Hematopoietic multipotent progenitor cell treated with erythropoietin and hydrocortisone succinate and interleukin-3 and kit ligand, for 6 days (in vitro differentiated cells): ENCODE results near the gene ADAM12.

Experiments used
- DNase-seq: peaks from one replicate; pipeline ENCODE4 v3.0.0-alpha.2; 2015

ADAM12 gene

DNA sequence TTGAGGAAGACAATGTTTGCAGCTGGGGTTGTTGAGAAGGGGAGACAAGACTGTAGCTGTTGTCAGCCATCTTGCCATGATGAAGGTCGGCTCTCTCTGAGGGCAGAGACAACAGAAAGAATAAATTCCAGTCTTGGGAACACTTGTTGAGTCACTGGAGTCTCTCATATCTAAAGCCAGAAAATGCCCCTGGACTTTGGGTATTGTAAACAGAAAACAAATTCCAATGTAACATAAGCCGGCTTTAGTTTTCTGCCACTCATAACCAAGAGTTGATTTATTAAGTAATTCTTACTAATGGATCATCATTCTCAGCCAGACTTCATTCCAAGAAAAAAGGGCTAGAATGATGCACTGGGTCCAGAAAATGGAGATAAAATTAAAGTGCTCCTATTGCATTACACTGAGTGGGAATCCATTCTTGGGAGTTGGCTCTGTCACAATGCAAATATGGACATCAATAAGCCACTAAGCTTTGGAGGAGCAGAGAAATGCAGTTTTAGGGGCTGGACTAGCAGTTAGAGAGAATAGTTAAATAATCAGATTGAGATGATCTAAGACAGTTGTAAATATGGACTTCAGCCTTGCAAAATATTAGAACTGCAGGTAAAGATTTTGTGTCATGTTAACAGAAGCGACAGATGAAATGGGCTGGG lies 78.9 kb downstream of the ADAM12 start:
- no peak for DNase-seq

DNA sequence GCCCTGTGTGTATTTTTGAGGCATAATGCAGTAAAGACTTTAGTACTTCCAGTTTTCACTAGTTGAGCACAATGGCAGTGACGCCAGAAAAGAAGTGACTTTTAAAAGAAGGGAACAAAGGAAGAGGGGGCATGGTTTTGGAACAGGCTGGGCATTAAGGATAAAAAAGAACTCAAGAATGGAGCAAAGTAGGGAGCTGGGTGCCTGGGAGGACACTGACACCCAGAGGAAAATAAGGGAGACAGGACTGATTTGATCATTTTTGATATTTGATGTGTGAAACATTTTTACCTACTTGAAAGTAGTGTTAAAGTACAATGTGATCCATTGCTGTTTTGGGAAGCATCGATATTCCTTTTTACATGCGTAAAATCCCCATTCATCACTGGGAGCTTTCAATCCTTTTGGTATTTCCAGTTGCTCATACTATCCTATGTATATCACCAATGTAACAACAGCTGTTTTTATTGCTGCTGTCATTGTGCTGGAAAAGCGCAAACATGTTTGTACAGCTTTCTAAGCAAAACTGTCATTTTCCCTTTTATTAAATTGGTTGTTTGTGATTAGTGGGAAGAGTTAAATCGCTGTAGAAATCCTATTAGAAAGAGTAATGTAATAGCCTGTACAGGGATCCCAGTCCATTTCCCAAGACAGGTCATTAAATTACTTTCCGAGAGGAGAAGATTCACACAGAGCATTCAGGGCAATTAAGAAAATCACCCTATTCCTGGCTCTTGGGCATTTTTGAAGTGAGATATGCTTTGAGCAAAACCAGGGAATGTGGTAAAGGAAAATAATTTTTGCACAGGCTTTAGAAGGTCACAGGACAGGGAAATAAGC lies 85.2 kb downstream of the ADAM12 start:
- DNase-seq, result no peak

DNA sequence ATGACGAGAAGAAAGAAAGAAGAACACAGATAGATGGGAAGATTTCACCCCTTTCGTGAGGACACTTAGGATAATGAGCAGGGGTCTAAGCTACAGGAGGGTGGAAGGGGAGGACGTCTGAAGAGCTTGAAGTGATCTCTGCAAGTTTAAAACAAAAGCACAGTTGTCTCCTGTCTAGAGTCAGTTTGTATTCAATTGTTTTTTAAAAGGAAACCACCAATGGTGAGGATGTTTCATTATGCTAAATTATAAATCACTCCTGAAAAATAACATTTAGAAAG lies 85.9 kb downstream of the ADAM12 start:
- no peak for DNase-seq

DNA sequence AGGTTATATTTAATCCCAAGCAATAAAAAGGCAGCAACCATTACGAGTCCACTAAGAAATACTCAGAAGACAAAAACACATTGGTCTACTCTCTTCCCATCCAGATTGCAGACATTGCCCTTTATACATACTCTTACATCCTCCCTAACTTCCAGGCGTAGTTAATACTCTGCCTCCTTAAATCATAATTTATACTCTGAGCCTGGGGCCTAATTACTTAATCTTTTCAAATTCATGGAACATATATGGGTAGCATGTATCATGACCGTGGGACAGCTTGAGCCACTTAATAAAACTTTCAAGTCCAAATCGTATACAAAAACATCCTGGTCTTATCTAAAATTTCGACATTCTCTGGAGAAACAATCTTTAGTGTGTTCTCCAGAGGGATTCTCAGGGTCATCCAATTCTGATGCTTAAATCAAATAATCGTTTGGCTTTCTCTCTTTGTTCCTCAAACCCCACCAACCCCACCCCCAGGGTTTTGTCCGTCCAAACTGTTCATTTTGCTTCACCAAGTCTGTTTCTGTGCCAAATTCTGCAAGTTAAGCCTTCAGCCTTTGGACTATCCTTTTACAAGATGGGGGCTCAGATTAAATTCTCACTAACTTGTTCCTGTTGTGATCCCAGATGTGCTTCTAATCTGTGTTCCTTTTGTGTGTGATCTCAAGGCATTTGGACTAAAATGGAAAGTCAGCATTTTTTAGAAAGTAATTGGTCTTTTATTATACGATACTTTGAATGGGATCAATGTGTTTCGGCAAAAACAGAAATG lies 86.4 kb downstream of the ADAM12 start:
- DNase-seq, result no peak

DNA sequence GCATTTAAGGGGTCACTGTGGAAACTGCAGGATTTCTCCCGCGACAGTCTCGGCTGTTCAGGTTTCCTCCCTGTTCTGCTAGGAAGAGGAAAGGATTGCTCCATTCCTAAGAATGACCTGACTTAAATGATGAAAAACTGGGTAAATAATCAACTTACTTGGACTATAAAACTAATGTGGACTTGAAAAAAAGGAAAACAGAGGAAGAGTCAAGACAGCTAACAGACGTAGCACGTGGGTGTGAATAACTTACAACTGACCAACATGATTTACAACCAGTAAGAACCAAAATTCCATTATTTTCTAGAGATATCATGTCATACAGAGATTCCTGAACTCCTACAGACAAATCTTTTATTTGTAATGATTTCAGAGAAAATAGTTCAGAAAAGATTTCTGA lies 93.8 kb downstream of the ADAM12 start:
- DNase-seq, result no peak

DNA sequence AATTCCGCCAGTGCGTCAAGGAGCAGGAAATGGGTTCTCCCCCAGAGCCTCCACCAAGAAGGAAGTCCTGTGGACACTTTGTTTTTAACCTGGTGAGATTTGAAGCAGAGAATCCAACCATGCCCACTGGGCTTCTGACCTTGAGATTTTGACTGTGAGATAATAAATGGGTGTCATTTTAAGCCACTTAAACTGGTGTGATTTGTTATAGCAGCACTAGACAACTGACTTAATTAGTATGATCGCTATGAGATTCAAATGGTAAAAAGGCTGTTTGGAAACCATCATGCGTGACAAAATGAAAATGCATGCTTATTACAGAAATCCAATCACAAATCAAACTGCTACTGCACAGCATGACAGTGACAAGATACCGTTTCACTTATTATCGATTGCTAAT lies 98.0 kb downstream of the ADAM12 start:
- no peak for DNase-seq

DNA sequence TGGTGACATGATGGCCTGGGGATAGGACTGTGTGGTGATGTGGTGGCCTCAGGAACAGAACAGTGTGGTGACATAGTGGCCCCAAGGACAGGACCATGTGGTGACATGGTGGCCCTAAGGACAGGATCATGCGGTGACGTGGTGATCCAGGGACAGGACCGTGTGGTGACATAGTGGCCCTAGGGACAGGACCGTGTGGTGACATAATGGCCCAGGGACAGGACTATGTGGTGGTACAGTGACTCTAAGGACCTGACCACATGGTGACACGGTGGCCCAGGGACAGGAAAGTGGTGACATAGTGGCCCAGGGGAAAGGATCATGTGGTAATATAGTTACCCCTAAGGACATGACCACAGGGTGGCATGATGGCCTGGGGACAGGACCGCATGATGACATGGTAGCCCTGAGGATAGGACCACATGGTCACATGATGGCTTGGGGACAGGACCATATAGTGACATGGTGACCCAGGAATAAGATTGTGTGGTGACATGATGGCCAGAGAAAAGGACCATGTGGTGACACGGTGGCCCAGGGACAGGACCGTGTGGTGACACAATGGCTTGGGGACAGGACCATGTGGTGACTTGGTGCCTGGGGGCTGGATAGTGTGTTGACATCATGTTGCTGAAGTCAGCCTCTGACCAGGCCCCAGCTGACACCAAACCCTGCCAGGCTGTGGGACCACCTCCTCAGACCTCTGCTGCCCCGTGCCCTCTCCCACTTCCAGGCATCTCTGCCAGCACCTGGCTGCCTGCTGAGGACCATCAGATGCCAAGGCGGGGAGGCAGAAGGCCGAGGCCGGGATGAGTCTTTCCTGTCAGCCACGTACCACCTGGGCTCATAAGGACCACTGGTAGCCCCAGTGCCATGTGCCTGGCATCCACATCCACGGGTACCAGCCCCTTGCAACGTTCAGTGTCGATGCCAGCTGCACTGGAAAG lies 99.5 kb downstream of the ADAM12 start:
- no peak for DNase-seq

DNA sequence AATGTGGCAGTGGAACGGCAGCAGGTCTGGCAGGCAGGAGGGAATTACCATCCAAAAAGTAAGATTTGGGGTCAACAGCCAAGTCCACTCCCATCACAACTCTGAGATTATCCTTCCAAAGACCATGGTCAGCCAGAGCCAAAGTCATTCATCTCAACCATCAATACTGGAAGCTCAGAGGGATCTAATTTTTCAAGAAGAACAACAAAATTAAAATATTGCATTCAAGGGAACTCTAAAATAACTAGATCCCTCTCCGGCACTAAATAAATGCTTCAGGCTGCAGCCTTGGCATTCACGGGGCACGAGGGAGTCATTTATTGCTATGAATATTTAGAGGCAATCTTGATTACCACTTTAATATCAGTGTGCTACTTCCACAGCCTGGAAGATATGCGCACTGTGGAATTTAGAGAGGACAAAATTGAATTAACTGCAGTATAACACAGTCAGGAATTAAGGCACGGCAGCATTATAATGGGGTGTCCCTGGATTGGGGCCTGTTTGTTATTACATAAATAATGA lies 102.0 kb downstream of the ADAM12 start:
- DNase-seq, result no peak

DNA sequence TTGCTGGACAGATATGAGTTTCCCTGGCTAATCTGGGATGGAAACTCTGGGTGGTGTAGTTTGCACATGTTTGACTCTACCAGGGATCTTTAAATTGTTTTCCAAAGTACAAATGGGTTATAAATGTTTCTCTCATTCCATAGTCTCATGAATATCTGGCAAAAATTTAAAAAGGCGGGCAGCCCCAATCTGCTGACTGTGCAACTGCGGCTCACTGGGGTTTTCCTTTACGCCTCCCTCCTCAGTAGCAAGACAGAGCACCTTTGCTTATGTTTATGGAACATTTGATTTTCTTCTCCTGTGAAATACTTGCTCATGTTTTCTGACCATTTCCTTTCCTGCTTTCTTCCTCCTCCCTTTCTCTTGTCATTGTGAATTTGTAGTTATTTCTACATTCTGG lies 105.0 kb downstream of the ADAM12 start:
- no peak for DNase-seq

DNA sequence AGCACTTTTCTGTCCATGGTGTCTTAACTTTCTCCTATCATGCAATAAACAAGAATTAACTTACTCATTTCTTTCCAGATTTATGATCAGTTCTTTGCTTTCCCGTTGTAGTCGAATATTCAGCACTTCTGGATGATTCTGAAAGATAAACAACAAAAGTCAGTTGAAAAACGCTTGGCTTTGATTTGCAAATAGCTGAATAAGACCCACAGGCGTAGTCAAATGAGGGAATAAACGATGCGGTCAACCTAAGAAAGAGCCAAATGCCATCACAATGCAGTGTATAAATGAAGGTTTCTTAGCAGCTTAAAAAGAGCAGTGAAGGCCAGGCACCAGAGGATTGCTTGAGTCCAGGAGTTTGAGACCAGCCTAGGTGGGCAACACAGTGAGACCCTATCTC lies 109.4 kb downstream of the ADAM12 start:
- DNase-seq, result no peak

DNA sequence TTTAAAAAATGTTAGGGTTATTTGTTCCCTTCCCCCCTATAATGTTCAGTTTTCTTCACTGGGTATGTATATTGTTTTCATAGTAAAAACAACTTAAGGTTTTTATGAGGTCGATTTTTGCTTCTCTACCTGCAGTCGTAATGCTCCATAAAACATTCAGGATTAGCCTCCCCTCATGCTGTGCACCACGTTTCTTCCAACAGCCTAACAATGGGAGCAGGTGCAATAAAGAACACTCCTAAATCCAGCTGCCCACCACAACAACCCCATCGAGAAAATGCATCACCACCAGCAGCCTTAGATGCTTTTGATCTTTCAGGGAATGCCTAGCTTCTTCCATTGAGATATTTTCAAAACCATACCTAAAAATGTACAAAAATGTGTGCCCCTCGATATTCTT lies 111.1 kb downstream of the ADAM12 start:
- DNase-seq, result no peak

DNA sequence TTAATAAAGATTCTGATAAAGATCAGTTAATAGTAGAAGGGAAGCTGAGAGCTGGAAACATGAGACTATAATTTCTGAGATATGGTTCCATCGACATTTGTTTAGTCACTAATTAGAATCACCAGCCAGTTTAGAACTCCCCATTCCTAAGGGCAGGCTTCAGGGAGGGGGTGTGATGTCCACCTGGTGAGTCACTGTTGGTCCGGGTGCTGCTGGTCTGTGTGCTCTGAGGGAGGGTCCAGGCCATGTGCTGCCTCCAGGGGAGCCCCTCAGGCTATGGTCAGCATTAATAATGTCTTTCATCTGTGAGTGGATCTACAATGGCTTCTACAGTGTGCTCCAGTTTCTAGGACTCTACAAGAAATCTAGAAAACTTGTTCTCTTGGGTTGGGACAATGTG lies 115.8 kb downstream of the ADAM12 start:
- DNase-seq, result no peak

DNA sequence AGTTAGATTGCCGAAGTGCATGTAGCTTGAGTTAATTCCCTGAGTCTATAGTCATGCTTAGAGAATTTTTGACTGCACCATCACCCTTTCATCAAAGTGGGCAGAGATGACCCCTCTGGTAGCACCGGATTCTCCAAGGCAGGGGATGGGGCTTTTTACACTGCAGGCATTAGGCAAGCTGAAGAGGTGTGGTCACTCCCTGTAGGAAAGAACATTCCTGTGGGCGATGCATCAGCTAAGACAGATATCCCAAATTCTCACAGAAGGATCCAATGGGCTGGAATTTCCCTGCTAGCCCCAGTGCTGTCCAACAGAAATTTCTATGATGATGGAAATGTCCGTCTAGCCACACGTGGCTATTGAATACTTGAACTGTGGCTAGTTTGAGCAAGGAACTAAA lies 118.2 kb downstream of the ADAM12 start:
- no peak for DNase-seq

DNA sequence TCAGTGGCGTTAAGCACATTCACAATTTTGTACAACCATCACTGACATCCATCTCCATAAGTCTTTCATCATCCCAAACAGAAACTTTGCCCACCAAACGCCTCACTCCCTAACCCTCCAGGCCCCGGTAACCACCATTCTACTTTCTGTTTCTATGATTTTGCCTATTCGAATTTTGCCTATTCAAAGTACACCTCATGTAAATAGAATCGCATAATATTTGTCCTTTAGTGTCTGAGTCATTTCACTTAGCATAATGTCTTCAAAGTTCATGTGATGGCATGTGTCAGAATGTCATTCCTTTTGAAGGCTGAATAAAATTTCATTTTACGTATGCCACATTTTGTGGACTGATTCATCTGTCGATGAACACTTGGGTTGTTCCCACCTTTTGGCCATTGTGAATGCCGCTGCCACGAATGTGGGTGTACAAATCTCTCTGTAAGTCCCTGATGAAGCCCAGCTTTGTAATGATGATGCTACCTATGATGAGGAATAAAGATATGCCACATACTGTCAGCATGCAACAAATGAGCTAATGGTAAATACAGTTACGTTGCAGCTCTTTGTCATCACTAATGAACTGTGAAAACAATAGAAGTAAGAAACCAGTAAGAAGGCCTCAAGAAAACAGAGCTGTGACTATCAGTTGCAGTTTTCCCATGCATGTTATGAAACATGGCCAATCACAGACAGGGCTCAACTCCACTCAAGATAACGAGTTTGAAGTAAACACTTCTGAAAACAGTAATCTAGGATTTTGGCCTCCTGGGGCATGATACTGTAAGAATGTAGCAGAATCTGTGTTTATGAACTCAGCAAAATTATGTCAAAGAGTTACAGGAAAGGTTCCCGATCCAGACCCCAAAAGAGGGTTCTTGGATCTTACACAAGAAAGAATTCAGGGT lies 120.0 kb downstream of the ADAM12 start:
- DNase-seq, result no peak

DNA sequence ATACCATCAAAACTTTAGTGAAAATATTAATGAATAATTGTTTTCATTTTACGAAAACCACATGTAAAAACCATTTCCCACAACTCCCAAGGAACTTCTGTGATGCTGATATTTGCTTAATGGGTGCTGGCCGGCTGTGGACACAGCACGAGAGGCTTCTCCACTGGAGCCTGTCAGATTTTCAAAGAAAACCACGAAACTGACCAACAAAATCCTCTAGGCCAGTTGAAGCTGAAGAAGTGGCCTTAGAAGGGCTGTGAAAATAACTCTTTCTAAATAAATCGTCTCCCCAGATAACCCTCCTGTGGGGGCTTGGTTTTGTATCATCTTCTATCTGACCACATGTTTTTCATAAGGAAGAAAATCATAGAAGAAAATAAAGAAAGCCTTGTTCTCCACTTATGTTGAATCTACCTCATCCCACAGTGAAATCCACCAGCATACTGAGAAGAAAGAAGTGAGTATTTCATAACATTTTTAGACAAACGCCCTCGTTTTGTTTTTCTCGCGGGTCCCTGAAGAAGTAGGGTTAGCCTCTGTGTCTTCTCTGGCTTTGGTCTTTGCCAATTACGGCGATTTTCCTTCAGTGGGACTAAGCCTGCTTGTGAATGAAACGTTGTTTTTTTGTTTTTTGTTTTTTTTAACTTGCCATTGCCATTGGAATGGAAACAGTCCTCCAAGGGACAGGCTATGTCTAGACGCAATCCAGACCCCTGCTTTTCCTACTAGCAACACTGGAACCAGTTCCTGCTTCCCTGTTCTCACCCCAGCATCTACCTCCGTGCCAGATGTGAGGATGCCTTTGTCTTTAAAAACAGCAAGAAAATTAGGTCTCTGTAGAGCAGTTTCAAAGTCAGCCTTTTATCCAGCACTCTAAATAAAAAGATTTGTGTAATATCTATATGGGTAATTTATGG lies 123.9 kb downstream of the ADAM12 start:
- no peak for DNase-seq

DNA sequence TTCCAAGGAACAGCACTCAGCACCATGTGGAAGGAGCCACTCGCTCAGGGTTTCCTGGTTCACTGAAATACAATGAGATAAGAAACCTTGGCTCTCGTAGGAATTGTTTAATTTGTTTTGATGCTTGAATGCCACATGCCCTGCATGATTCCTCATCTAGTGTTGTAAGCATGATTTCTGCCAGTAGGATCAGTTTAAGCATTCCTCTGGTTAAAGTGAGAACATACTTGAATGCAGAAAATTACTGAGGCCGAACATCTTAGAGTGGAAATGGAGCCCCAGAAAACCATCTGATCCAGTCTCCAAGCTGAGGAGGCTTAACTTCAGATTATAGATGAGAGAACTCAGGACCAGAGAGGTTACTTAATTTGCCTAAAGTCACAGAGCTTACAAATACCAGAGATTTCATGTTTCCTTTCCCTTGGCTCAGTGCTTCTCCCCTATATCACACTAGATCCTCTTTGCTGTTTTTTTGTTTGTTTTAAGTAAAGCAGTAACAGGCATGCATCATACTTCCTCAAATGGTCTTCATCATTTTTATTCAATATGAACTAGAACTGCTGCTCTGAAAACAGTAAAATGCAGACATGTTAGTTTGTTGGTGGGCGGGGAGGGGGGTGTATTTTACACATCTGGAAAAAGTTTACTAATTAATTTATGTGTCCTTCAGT lies 125.1 kb downstream of the ADAM12 start:
- no peak for DNase-seq

DNA sequence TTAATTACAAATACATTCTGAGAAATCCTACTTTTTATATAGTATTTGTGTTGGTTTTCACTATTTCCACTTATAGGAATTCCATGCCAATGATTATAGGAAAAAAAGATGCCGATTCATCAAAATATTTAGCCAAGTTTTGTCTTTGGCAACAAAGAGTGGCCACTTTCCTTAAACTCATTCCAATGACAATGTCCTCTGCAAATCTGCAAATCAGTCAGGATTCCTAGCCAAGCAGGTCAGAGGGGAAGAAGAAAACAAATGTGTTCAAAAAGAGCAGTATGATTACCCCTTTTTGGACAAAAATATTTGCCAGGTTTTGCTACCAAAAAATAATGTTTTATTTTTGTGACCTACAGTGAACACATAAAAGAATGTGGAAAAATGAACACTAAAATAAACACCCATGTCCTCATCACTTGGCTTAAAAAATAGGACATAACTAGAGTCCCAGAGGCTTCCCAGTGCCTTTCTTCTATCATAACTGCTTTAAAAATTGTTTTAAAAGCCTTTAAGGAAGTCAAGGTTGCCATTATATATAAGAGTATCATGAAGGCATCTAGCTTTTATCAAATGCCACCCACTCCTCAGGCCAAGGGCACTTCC lies 125.9 kb downstream of the ADAM12 start:
- no peak for DNase-seq

DNA sequence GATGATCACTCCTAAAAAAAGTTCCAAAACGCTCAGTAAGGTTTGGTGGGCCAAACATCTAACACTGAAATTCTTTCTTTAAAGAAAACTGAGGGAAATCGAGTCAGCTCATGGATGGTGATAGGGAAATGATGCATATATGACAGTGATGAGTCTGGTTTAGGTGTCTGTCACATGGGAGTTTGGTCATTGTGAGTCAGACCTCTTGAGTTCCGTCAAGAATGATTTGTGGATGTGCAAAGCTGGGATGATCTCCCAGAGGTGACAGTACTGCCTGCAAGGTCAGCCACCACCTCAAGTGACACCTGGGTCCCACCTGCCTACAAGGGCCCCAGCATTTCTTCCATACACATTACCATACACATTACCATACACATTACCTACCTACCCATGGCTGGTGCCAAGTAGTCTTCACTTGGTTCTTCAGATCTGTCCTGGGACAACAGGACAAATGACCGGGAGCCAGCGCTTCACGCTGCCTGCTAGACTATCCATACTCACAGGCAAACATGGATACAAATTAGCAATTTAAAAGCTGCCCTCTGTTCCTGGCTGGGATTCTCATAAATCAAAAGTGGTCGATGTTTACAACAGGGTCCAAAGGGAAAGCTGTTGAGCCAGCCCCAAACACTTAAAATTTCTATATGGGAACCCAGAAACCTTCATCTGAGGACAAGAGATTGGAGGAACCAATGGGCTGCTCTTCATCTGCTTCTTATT lies 128.4 kb downstream of the ADAM12 start:
- no peak for DNase-seq

DNA sequence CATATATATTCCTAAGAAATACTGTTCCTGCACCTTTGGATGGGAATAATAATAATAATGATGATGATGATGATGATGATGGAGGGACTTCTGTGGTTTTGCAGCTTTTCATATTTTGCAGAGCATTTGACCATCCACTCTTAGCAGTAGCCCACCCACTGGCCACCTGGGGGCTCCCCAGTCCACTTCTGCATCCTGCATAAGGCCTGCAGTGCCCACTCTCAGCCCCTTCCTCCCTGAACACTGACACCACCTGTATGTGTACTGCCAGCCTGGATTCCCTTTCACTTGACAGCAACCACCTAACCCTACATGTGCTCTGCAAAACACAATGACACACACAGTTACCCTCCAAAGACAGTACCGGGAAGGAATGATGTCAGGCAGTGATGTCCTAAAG lies 131.4 kb downstream of the ADAM12 start:
- DNase-seq, result no peak
